Mucosa of descending colon (tissue), 3 donors: Measurements from ENCODE around the gene AMIGO1. TPM values are rescaled to one million over a fixed set of nuclear protein-coding genes. Genes with fewer than 3 reads are reported as not detected.

ENCODE experiments used
- ATAC-seq: fragments of 200-7000 bp; cut with Tn5 transposase; one replicate; pipeline ENCODE4 v1.9.1; 2020; ENCODE audit warnings: mild to moderate bottlenecking, moderate library complexity
- DNase-seq, 3 donors: peaks; one replicate each; pipeline ENCODE4 v3.0.0-alpha.2; 2020
- H3K36me3 ChIP-seq: fragments of 200-600 bp; one replicate; pipeline ENCODE4 v1.8.0; 2021; ENCODE audit warnings: low read depth, mild to moderate bottlenecking
- H3K4me1 ChIP-seq: fragments of 200-600 bp; one replicate; pipeline ENCODE4 v1.8.0; 2021; ENCODE audit warnings: low read depth, mild to moderate bottlenecking
- H3K4me3 ChIP-seq: fragments of 200-600 bp; one replicate; pipeline ENCODE4 v1.8.0; 2021; ENCODE audit warnings: mild to moderate bottlenecking
- H3K9me3 ChIP-seq: fragments of 200-600 bp; one replicate; pipeline ENCODE4 v1.8.0; 2021; ENCODE audit warnings: mild to moderate bottlenecking
- CTCF ChIP-seq: fragments of 200-600 bp; IDR thresholded peaks from one replicate; pipeline ENCODE4 v1.8.0; 2022; ENCODE audit warnings: antibody characterized with exemption, mild to moderate bottlenecking
- intact Hi-C, 2 donors: fragments of 100-400 bp; cut with DNase I in 1 of 2; cut with micrococcal nuclease in 1 of 2; formaldehyde crosslinking; loops; one replicate each; pipeline versions ENCODE4 v1.11.0 to v1.11.1; 2022; cut with DNase I, micrococcal nuclease
- total RNA-seq, 3 donors: library from RNA; stranded (reverse); fragmentation: NEBNext Ultra II Directional in 2 of 3; extraction: Animal tissue kit (Norgen Biotek cat#: 25700) in 2 of 3; gene quantifications; one replicate each; pipeline versions ENCODE4 v1.2.1 to v1.2.4, GENCODE V29; 2021 to 2023
- donor health status: DM: no; HTN: no; CAD: no; lungs with moderate emphysema.
- donor health status: DM: no; HTN: no; CAD: no.
- donor health status: DM: no; HTN: yes; CAD: no.

The AMIGO1 gene
- total RNA-seq, 3 donors from 2014 or later: 2.2 to 9.9 (median 3.9) TPM

- DNase-seq (no peak), ATAC-seq (no peak)
- Histone ChIP-seq H3K36me3 (no peaks in the 10 kb centered on the region), H3K4me1 (no peaks in the 10 kb centered on the region), H3K9me3 (no peaks in the 10 kb centered on the region), H3K4me3 (no peak overlapping the region)
- TF ChIP-seq CTCF: no peak
- intact Hi-C loops: loop anchor here in 1 of 2 donors (5.0 kb wide), 1 partner anchor 39 kb away; the partner anchor contains the start of gene CYB561D1
Observed at GRCh38 chr1:109531380-109531779, 21.9 kb upstream of the AMIGO1 start.

- ATAC-seq (no peak), DNase-seq (no peak)
- intact Hi-C loops: loop anchor here in 1 of 2 donors (5.0 kb wide), 1 partner anchor 38 kb away; the partner anchor contains the start of gene CYB561D1
- Histone ChIP-seq H3K36me3 (no peaks in the 10 kb centered on the region), H3K9me3 (no peaks in the 10 kb centered on the region), H3K4me1 (no peaks in the 10 kb centered on the region), H3K4me3 (no peak overlapping the region)
- no peak for TF ChIP-seq CTCF
Observed at GRCh38 chr1:109530457-109531087, 21.0 kb upstream of the AMIGO1 start.

- TF ChIP-seq CTCF: no peak
- ATAC-seq: no peak
- no peaks in the 10 kb centered on the region for H3K4me1 ChIP-seq
Observed at GRCh38 chr1:109529881-109530456, 20.4 kb upstream of the AMIGO1 start.

GRCh38 chr1:109528712-109529111 is 19.2 kb upstream of the AMIGO1 start:
- no peak for TF ChIP-seq CTCF
- no peaks in the 10 kb centered on the region for H3K9me3 ChIP-seq
- no peaks in the 10 kb centered on the region for H3K4me1 ChIP-seq
- ATAC-seq (no peak), DNase-seq (no peak)
- H3K4me3 ChIP-seq: no peak overlapping the region
- intact Hi-C loops: no loop called here
- H3K36me3 ChIP-seq: no peaks in the 10 kb centered on the region

More at GRCh38 chr1:109529881-109530456, 20.4 kb upstream of the AMIGO1 start:
- Histone ChIP-seq H3K4me3 (no peak overlapping the region), H3K36me3 (no peaks in the 10 kb centered on the region), H3K9me3 (no peaks in the 10 kb centered on the region)
- DNase-seq: no peak
- intact Hi-C loops: loop anchor here in 1 of 2 donors (5.0 kb wide), 1 partner anchor 38 kb away; the partner anchor contains the start of gene CYB561D1

GRCh38 chr1:109527846-109528695 is 18.5 kb upstream of the AMIGO1 start:
- intact Hi-C loops: no loop called here

More at GRCh38 chr1:109527846-109528695, 18.5 kb upstream of the AMIGO1 start:
- no peak for TF ChIP-seq CTCF
- Histone ChIP-seq H3K9me3 (no peaks in the 10 kb centered on the region), H3K36me3 (no peaks in the 10 kb centered on the region), H3K4me1 (no peaks in the 10 kb centered on the region), H3K4me3 (no peak overlapping the region)
- ATAC-seq (no peak), DNase-seq (no peak)
